Kidney (tissue), 14 donors: ENCODE measurements around the gene SS18L1. TPM values are rescaled to one million over a fixed set of nuclear protein-coding genes. Genes with fewer than 3 reads are reported as not detected.
A peak's percentile ranks its signal among the peaks of the same experiment; 100 is the strongest.

Experiments used
- DNase-seq, 5 donors: peaks; one replicate each; pipeline ENCODE4 v3.0.0-alpha.2; 2013 to 2020
- FAIRE-seq: peaks from 2 replicates; lab custom pipeline; 2012; peaks lifted over from hg19 to GRCh38; lab: Jason Lieb, UNC
- H3K27ac ChIP-seq, 2 donors: one replicate each; pipeline ENCODE4 v1.7.0; 2013; ENCODE audit warnings: low read depth in 2 of 2, low read length in 2 of 2, inconsistent platforms in 1 of 2
- H3K27me3 ChIP-seq: one replicate; pipeline ENCODE4 v1.7.1; 2013; ENCODE audit warnings: low read length, inconsistent platforms; ENCODE audit not compliant: control insufficient read depth, insufficient read depth
- H3K36me3 ChIP-seq, 3 donors: one replicate each; pipeline versions ENCODE4 v1.7.0 to v1.7.1; 2013; ENCODE audit warnings: low read length in 3 of 3, control low read depth in 1 of 3, inconsistent platforms in 1 of 3; ENCODE audit not compliant: insufficient read depth in 3 of 3, control insufficient read depth in 2 of 3
- H3K4me1 ChIP-seq, 3 donors: one replicate each; pipeline versions ENCODE4 v1.7.0 to v1.7.1; 2013; ENCODE audit warnings: low read length in 3 of 3, inconsistent platforms in 1 of 3, low read depth in 1 of 3; ENCODE audit not compliant: control insufficient read depth in 2 of 3, insufficient read depth in 2 of 3
- H3K4me3 ChIP-seq, 3 donors: one replicate each; pipeline versions ENCODE4 v1.7.0 to v1.8.1; 2013; ENCODE audit warnings: low read length in 3 of 3, control low read depth in 1 of 3, inconsistent platforms in 1 of 3
- H3K9ac ChIP-seq, 3 donors: one replicate each; pipeline versions ENCODE4 v1.7.0 to v1.7.1; 2013; ENCODE audit warnings: low read length in 3 of 3, control low read depth in 1 of 3, inconsistent platforms in 1 of 3
- H3K9me3 ChIP-seq, 3 donors: one replicate each; pipeline versions ENCODE4 v1.7.0 to v1.7.1; 2013; ENCODE audit warnings: low read length in 3 of 3, control low read depth in 1 of 3, inconsistent platforms in 1 of 3; ENCODE audit not compliant: control insufficient read depth in 2 of 3, insufficient read depth in 1 of 3
- CTCF ChIP-seq: IDR thresholded peaks from 3 replicates; pipeline ENCODE4 v1.5.1; 2012; ENCODE audit warnings: mild to moderate bottlenecking, moderate library complexity, borderline replicate concordance; ENCODE audit not compliant: insufficient read depth; ENCODE audit errors: extremely low read depth
- intact Hi-C: fragments of 100-400 bp; cut with DNase I; formaldehyde crosslinking; loops from one replicate; pipeline ENCODE4 v1.11.1; 2022
- polyA plus RNA-seq: library from polyadenylated mRNA; stranded (reverse); fragments of 350-450 nt; fragmentation: Illumina TruSeq; extraction: RNeasy Lipid Tissue Mini Kit (QIAGEN cat#74804); gene quantifications from one replicate; pipeline ENCODE4 v1.2.3, GENCODE V29; 2014; ENCODE audit warnings: low read depth, low replicate concordance; ENCODE audit not compliant: insufficient read depth
- total RNA-seq: library from RNA; stranded (reverse); fragmentation: NEBNext Ultra II Directional; extraction: Animal tissue kit (Norgen Biotek cat#: 25700); gene quantifications from one replicate; pipeline ENCODE4 v1.2.1, GENCODE V29; 2021
- donor health status: control.
- donor health status: control.
- donor health status: control.
- donor health status: control.
- donor health status: control.
- donor health status: DM: yes; HTN: yes; CAD: no.
- donor health status: Normal renal cell carcinoma (clear cell type).

Gene SS18L1
- total and polyA plus RNA-seq, 2 donors from 2014 or later: 6.5 to 12.0 TPM

- FAIRE-seq (no peak), DNase-seq (peak; percentile 41 to 89 (median 65))
- intact Hi-C loops: no loop called here
- H3K9me3 ChIP-seq: no peaks in the 10 kb centered on the region
- peaks cover 14 to 29% (median 21%) of the 10 kb centered on the region in 3 donors for H3K36me3 ChIP-seq
- H3K9ac ChIP-seq: peak overlapping the region in 2 of 3 donors; percentile 42 to 48
- no peaks in the 10 kb centered on the region for H3K27me3 ChIP-seq
- no peak for TF ChIP-seq CTCF
- H3K4me1 ChIP-seq: peaks cover 0 to 33% (median 10%) of the 10 kb centered on the region in 3 donors
- H3K4me3 ChIP-seq: peak overlapping the region; percentile 56 to 64 (median 62)
- peak overlapping the region; percentile 69 to 74 for H3K27ac ChIP-seq
These were observed 20.7 kb upstream of the SS18L1 start for GRCh38 chr20:62122654-62123449.

- peaks cover 0 to 33% (median 10%) of the 10 kb centered on the region in 3 donors for H3K4me1 ChIP-seq
- no peak overlapping the region for H3K27ac ChIP-seq
- intact Hi-C loops: no loop called here
- H3K9me3 ChIP-seq: no peaks in the 10 kb centered on the region
- no peak for FAIRE-seq
- peak overlapping the region in 1 of 3 donors; percentile 42 for H3K9ac ChIP-seq
- DNase-seq: no peak
- TF ChIP-seq CTCF: no peak
- H3K4me3 ChIP-seq: peak overlapping the region; percentile 42 to 64 (median 43)
- peaks cover 14 to 36% (median 29%) of the 10 kb centered on the region in 3 donors for H3K36me3 ChIP-seq
- no peaks in the 10 kb centered on the region for H3K27me3 ChIP-seq
These were observed 20.0 kb upstream of the SS18L1 start for GRCh38 chr20:62123450-62124118.

- Histone ChIP-seq H3K9ac (no peak overlapping the region), H3K36me3 (peaks cover 18 to 60% (median 38%) of the 10 kb centered on the region in 3 donors)
- TF ChIP-seq CTCF: no peak
These were observed 17.4 kb upstream of the SS18L1 start for GRCh38 chr20:62126141-62126540.

More at GRCh38 chr20:62126141-62126540, 17.4 kb upstream of the SS18L1 start:
- Histone ChIP-seq H3K4me3 (no peak overlapping the region), H3K9me3 (no peaks in the 10 kb centered on the region), H3K4me1 (peaks cover 0 to 22% (median 3%) of the 10 kb centered on the region in 3 donors), H3K27me3 (no peaks in the 10 kb centered on the region), H3K27ac (no peak overlapping the region)
- DNase-seq (peak in 1 of 5 donors; percentile 73), FAIRE-seq (no peak)
- intact Hi-C loops: no loop called here
